Subcutaneous adipose tissue (tissue), 4 donors: ENCODE measurements around the gene SRD5A2. TPM values are rescaled to one million over a fixed set of nuclear protein-coding genes. Genes with fewer than 3 reads are reported as not detected.

Experiments used
- total RNA-seq, 4 donors: library from RNA; depleted of rRNA; stranded (reverse); fragments of >200 nt; gene quantifications; one replicate each; pipeline ENCODE4 v1.1.0, GENCODE V29; 2016
- TF ChIP-seq, protein P1 (sequence below): fragments of 450-650 bp; IDR thresholded peaks from one replicate; pipeline ENCODE4 v1.5.1; 2016; ENCODE audit warnings: low read depth, mild to moderate bottlenecking, control low read depth, antibody characterized with exemption, moderate library complexity

The SRD5A2 gene
- total RNA-seq, 4 donors from 2014 or later = under 0.01 TPM; not detected in 2

DNA sequence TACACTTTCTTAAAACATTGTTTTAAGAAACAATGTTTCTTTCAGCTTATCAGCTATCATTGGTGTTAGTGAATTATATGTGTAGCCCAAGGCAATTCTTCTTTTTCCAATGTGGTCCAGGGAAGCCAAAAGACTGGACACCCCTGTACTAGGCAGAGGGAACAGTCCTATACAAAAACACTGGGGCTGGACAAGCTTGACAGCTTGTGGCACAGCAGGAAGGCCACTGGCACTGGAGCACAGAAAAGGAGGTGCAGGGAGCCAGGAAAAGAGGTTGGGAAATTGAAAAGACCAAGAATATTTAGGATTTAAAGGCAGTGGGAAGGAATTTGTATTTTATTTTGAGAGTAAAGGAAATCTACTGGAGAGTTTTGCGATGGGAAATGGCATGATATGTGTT lies 47.7 kb downstream of the SRD5A2 start:
- TF ChIP-seq, protein P1, sequence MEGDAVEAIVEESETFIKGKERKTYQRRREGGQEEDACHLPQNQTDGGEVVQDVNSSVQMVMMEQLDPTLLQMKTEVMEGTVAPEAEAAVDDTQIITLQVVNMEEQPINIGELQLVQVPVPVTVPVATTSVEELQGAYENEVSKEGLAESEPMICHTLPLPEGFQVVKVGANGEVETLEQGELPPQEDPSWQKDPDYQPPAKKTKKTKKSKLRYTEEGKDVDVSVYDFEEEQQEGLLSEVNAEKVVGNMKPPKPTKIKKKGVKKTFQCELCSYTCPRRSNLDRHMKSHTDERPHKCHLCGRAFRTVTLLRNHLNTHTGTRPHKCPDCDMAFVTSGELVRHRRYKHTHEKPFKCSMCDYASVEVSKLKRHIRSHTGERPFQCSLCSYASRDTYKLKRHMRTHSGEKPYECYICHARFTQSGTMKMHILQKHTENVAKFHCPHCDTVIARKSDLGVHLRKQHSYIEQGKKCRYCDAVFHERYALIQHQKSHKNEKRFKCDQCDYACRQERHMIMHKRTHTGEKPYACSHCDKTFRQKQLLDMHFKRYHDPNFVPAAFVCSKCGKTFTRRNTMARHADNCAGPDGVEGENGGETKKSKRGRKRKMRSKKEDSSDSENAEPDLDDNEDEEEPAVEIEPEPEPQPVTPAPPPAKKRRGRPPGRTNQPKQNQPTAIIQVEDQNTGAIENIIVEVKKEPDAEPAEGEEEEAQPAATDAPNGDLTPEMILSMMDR = no peak

GRCh38 chr2:31531101-31531500 lies 49.6 kb downstream of the SRD5A2 start:
- TF ChIP-seq, protein P1 = no peak

DNA sequence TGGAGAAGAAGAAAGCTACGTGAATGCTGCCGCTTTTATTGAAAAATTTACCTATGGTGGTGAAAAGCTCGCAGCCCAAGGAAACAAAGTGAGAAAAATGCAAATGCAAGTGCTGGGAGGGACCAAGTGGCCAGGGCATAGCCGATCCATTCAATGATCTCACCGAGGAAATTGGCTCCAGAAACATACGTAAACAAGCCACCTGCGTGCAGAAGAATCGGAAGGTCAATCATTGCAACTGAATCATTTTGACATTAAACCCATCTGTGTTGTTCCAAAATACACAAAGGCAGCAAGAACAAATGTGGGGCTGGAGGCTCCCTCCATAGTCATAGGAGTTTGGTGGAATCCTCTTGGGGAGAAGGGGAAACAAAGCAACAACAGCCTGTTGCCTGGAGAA lies 51.5 kb downstream of the SRD5A2 start:
- TF ChIP-seq, protein P1 = no peak

- TF ChIP-seq, protein P1 = no peak
Measured at GRCh38 chr2:31528823-31529222, 51.9 kb downstream of the SRD5A2 start.

DNA sequence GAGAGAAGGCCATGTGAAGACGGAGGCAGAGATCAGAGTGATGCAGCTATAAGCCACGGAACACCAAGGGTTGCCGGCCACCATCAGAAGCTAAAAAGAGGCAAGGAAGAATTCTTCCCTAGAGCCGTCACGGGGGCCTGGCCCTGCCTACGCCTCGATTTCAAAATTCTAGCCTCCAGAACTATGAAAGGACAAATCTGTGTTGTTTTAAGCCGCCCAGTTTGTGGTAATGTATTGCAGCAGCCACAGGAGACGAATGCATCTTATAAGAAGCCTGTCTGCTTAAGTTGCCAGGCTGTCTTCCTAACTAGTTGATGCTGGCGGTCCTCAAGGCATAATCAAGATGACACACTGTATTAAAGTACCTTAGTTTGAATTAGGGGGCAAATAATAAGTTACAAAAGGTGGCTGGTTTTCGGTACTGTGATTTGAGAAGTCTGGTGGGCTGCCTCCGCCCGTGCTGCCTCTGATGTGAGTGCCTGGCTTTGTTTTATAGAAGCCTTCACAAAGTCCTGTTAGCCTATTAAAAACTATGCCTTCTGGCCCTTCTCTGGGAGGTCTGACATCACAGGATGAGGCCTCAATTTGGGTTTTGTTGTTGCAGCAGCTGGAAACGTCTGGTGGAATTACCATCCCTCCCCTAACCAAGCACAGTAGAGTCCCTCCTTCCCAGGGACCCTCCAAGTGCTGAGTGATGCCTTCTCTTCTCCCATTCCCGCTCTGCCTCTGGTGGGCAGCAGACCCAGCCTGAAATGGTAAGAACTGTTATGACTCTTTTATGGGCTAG lies 53.6 kb downstream of the SRD5A2 start:
- TF ChIP-seq, protein P1 = no peak

- TF ChIP-seq, protein P1 = no peak
Measured at GRCh38 chr2:31525876-31526275, 54.9 kb downstream of the SRD5A2 start.

DNA sequence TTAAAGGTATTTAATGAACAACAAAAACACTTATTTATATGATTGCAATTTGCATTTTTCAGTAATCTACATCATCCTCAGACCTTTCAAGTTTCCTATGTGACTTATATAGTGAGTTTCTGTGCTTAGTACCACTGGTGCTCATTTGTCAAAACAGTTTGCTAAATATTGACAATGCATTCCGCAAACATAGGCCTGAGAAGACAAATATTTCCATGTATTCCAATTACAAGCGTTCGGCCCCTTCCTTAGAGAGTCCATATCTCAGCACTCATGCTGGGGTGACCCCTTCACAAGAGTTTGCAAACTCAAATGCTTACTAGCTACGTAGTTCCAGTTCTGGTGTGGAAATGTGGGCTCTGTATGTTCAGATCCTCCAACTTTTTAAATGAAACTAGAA lies 56.1 kb downstream of the SRD5A2 start:
- TF ChIP-seq, protein P1 = no peak
